IMR-90 (cell line): ENCODE data around the gene SHC1. TPM values are rescaled to one million over a fixed set of nuclear protein-coding genes. Genes with fewer than 3 reads are reported as not detected.
A peak's percentile ranks its signal among the peaks of the same experiment; 100 is the strongest.

Source experiments
- ATAC-seq: fragments of 200-7000 bp; cut with Tn5 transposase; 2 replicates; pipeline ENCODE4 v1.9.1; 2020; ENCODE audit warnings: low read depth, mild to moderate bottlenecking, moderate library complexity
- BruUV-seq: library from RNA; stranded (reverse); fragments of 400-500 nt; replicated peaks from 2 replicates; lab custom pipeline; 2021; lab: Mats Ljungman, UMichigan
- CTCF ChIA-PET: fragments of 300-600 bp; formaldehyde crosslinking; extraction: SDS; loops from one replicate; lab custom pipeline; 2021; ENCODE audit warnings: antibody characterized with exemption; lab: Yijun Ruan, JAX
- POLR2A ChIA-PET: fragments of 300-600 bp; sonication (Branson Sonifier 250); formaldehyde crosslinking; loops from one replicate; lab custom pipeline; 2022; ENCODE audit warnings: antibody characterized with exemption; ENCODE audit not compliant: unreplicated experiment; lab: Charles Lee
- DNase-seq: peaks from one replicate; pipeline ENCODE4 v3.0.0; 2013
- H2AFZ ChIP-seq: replicated peaks from 2 replicates; pipeline ENCODE3; 2013; ENCODE audit warnings: low read length, mild to moderate bottlenecking; ENCODE audit not compliant: poor library complexity
- H2AK5ac ChIP-seq: 2 replicates; pipeline ENCODE4 v1.6.1; 2013; ENCODE audit warnings: low read depth, low read length, inconsistent platforms
- H2AK9ac ChIP-seq: replicated peaks from 2 replicates; pipeline ENCODE3; 2013; ENCODE audit warnings: mild to moderate bottlenecking, low read depth, low read length, moderate library complexity; ENCODE audit not compliant: poor library complexity
- H2BK120ac ChIP-seq: 2 replicates; pipeline ENCODE4 v1.6.1; 2013; ENCODE audit warnings: low read depth, low read length, inconsistent platforms
- H2BK15ac ChIP-seq: 3 replicates; pipeline ENCODE4 v1.6.1; 2013; ENCODE audit warnings: low read depth, low read length, inconsistent platforms
- H2BK20ac ChIP-seq: 2 replicates; pipeline ENCODE4 v1.6.1; 2013; ENCODE audit warnings: low read depth, mild to moderate bottlenecking, inconsistent platforms, low read length, moderate library complexity
- H2BK5ac ChIP-seq: 2 replicates; pipeline ENCODE4 v1.6.1; 2013; ENCODE audit warnings: mild to moderate bottlenecking, low read depth, low read length, inconsistent platforms; ENCODE audit not compliant: poor library complexity, severe bottlenecking
- H3K14ac ChIP-seq: replicated peaks from 2 replicates; pipeline ENCODE4 v1.6.1; 2013; ENCODE audit warnings: low read depth, low read length, inconsistent platforms
- H3K18ac ChIP-seq: 2 replicates; pipeline ENCODE4 v1.6.1; 2013; ENCODE audit warnings: low read depth, low read length, control low read depth
- H3K23ac ChIP-seq: 2 replicates; pipeline ENCODE4 v1.6.1; 2013; ENCODE audit warnings: low read depth, low read length, inconsistent platforms
- H3K27ac ChIP-seq: 2 replicates; pipeline ENCODE4 v1.5.1; 2013; ENCODE audit warnings: mild to moderate bottlenecking, control low read depth, low read length; ENCODE audit not compliant: insufficient read depth
- H3K27me3 ChIP-seq: 2 replicates; pipeline ENCODE4 v1.6.1; 2013; ENCODE audit warnings: low read length; ENCODE audit not compliant: control insufficient read depth, insufficient read depth
- H3K36me3 ChIP-seq: 2 replicates; pipeline ENCODE4 v1.6.1; 2013; ENCODE audit warnings: low read length, mixed read lengths; ENCODE audit not compliant: control insufficient read depth, insufficient read depth
- H3K4ac ChIP-seq: 2 replicates; pipeline ENCODE4 v1.6.1; 2013; ENCODE audit warnings: low read depth, low read length, inconsistent platforms
- H3K4me1 ChIP-seq: 2 replicates; pipeline ENCODE4 v1.6.1; 2013; ENCODE audit warnings: low read length, mixed read lengths; ENCODE audit not compliant: control insufficient read depth, insufficient read depth
- H3K4me2 ChIP-seq: 2 replicates; pipeline ENCODE4 v1.6.1; 2013; ENCODE audit warnings: low read depth, mild to moderate bottlenecking, control low read depth, low read length, moderate library complexity
- H3K4me3 ChIP-seq: 2 replicates; pipeline ENCODE4 v1.5.1; 2013; ENCODE audit warnings: low read depth, mild to moderate bottlenecking, control low read depth, low read length, moderate library complexity; ENCODE audit not compliant: insufficient read depth
- H3K56ac ChIP-seq: 2 replicates; pipeline ENCODE4 v1.6.1; 2013; ENCODE audit warnings: low read length, inconsistent platforms; ENCODE audit not compliant: insufficient read depth; ENCODE audit errors: extremely low read depth
- H3K79me1 ChIP-seq, 2 experiments: 2 replicates each; pipeline ENCODE4 v1.6.1; 2013; ENCODE audit warnings: low read length in 2 of 2, inconsistent platforms in 1 of 2, low read depth in 1 of 2
- H3K9ac ChIP-seq: 2 replicates; pipeline ENCODE4 v1.6.1; 2013; ENCODE audit warnings: low read depth, low read length, control low read depth
- H3K9me1 ChIP-seq: 2 replicates; pipeline ENCODE4 v1.6.1; 2013; ENCODE audit warnings: low read length, inconsistent platforms; ENCODE audit not compliant: insufficient read depth
- H3K9me3 ChIP-seq: 2 replicates; pipeline ENCODE4 v1.6.1; 2013; ENCODE audit warnings: low read length; ENCODE audit not compliant: control insufficient read depth, insufficient read depth
- H4K20me1 ChIP-seq: 2 replicates; pipeline ENCODE4 v1.6.1; 2013; ENCODE audit warnings: low read length, inconsistent platforms; ENCODE audit not compliant: insufficient read depth
- H4K5ac ChIP-seq: 2 replicates; pipeline ENCODE4 v1.6.1; 2013; ENCODE audit warnings: mild to moderate bottlenecking, low read depth, low read length, control low read depth
- H4K8ac ChIP-seq, 2 experiments: 2 replicates each; pipeline ENCODE4 v1.6.1; 2013; ENCODE audit warnings: low read depth in 2 of 2, low read length in 2 of 2, control low read depth in 1 of 2, inconsistent platforms in 1 of 2
- H4K91ac ChIP-seq: 2 replicates; pipeline ENCODE4 v1.6.1; 2013; ENCODE audit warnings: low read depth, low read length, inconsistent platforms; ENCODE audit not compliant: insufficient read depth
- CEBPB ChIP-seq: IDR thresholded peaks from 2 replicates; pipeline ENCODE4 v1.6.1; 2012; ENCODE audit warnings: low read depth, low read length, improper control_type of control experiment
- CTCF ChIP-seq: conservative IDR thresholded peaks from 2 replicates; pipeline ENCODE4 v1.5.1; 2012; ENCODE audit warnings: mild to moderate bottlenecking, low read depth, low read length, improper control_type of control experiment
- FOS ChIP-seq: fragments of 150-350 bp; IDR thresholded peaks from 2 replicates; pipeline ENCODE4 v1.6.1; 2016; ENCODE audit warnings: low read depth, low read length
- MAFK ChIP-seq: IDR thresholded peaks from 2 replicates; pipeline ENCODE4 v1.6.1; 2012; ENCODE audit warnings: low read depth, low read length, improper control_type of control experiment
- MAZ ChIP-seq: IDR thresholded peaks from 2 replicates; pipeline ENCODE4 v1.6.1; 2012; ENCODE audit warnings: low read depth, mild to moderate bottlenecking, low read length, improper control_type of control experiment, moderate library complexity, borderline replicate concordance
- MXI1 ChIP-seq: IDR thresholded peaks from 2 replicates; pipeline ENCODE4 v1.6.1; 2012; ENCODE audit warnings: low read depth, mild to moderate bottlenecking, low read length, moderate library complexity, borderline replicate concordance
- NFE2L2 ChIP-seq: fragments of 150-350 bp; IDR thresholded peaks from 2 replicates; pipeline ENCODE4 v1.6.1; 2016; ENCODE audit warnings: low read depth, mild to moderate bottlenecking, low read length
- POLR2A ChIP-seq: IDR thresholded peaks from 2 replicates; pipeline ENCODE4 v1.6.1; 2012; ENCODE audit warnings: mild to moderate bottlenecking, low read depth, low read length
- RCOR1 ChIP-seq: IDR thresholded peaks from 2 replicates; pipeline ENCODE4 v1.6.1; 2012; ENCODE audit warnings: mild to moderate bottlenecking, low read length, improper control_type of control experiment; ENCODE audit not compliant: insufficient replicate concordance
- RFX5 ChIP-seq: IDR thresholded peaks from 2 replicates; pipeline ENCODE4 v1.8.0; 2012; ENCODE audit warnings: low read depth, mild to moderate bottlenecking, low read length, moderate library complexity
- SMC3 ChIP-seq: fragments of 150-350 bp; IDR thresholded peaks from 2 replicates; pipeline ENCODE4 v1.6.1; 2016; ENCODE audit warnings: low read depth, mild to moderate bottlenecking, antibody characterized with exemption, low read length, moderate library complexity
- WGBS, 2 experiments: methylation state at CpG; one replicate each; pipeline versions ENCODE4 v1.1.5 to v1.1.7; 2013; ENCODE audit warnings: missing lambda C conversion rate in 2 of 2; ENCODE audit not compliant: insufficient read length in 1 of 2; ENCODE audit errors: extremely low coverage in 2 of 2; 5-methylcytosine and 5-hydroxymethylcytosine counted together
- dilution Hi-C: fragments of 300-500 bp; cut with HindIII; formaldehyde crosslinking; loops from one replicate; pipeline ENCODE4 v1.14.3; 2018; ENCODE audit warnings: low sequenced_read_pairs; ENCODE audit not compliant: unreplicated experiment
- in situ Hi-C: fragments of 300-500 bp; cut with MboI; formaldehyde crosslinking; loops from 3 replicates; pipeline ENCODE4 v1.14.3; 2019; ENCODE audit warnings: low sequenced_read_pairs, inconsistent platforms, mixed read lengths
- intact Hi-C: fragments of 100-400 bp; cut with micrococcal nuclease; formaldehyde crosslinking; loops from 2 replicates; pipeline ENCODE4 v1.10.0; 2022
- polyA plus RNA-seq, 3 experiments: library from polyadenylated mRNA; depleted of rRNA; stranded (reverse); fragments of >200 nt; gene quantifications; 2 replicates each; pipeline ENCODE4 v1.2.3, GENCODE V29; 2012; ENCODE audit warnings: low replicate concordance in 1 of 3
- total RNA-seq: library from RNA; depleted of rRNA; stranded (reverse); fragments of >200 nt; gene quantifications from 2 replicates; pipeline ENCODE4 v1.2.3, GENCODE V29; 2012
- TF ChIP-seq, protein P1 (sequence below): fragments of 150-350 bp; IDR thresholded peaks from 2 replicates; pipeline ENCODE4 v1.6.1; 2017; ENCODE audit warnings: mild to moderate bottlenecking, antibody characterized with exemption, low read length, low read depth

SHC1 gene
- total and polyA plus RNA-seq, 2 of the 4 experiments (the other 2 are of a cell fraction) = 352 to 355 TPM

DNA sequence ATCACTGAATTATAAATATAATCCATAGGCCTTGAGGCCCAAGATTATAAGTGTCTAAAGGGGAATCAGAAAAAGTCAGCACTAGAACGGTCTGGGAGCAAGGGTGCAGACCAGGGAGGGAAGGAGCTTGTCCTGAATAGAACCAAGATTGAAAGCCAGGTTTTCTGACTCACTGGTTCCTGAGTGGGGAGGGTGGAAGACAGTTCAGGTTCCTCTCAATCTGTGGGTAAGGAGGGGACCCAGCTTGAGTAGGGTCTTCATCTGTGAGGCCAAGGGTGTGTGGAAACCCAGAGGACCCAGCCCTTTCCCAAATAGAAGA is 23.7 kb upstream of the SHC1 start:
- Histone ChIP-seq H3K9me3 (no peaks in the 10 kb centered on the region), H2BK20ac (0 out of 2 replicates have a peak overlapping the region, but pooled peaks have one; percentile 8), H3K4me2 (no peak overlapping the region), H3K56ac (no peak overlapping the region), H4K8ac (no peak overlapping the region), H2AK5ac (no peak overlapping the region), H3K79me1 (peaks cover 8 to 18% of the 10 kb centered on the region in 2 experiments), H4K91ac (no peak overlapping the region), H3K4ac (no peak overlapping the region), H3K36me3 (peaks cover 12% of the 10 kb centered on the region), H3K9me1 (peaks cover 7% of the 10 kb centered on the region), H3K27me3 (no peaks in the 10 kb centered on the region), H4K20me1 (0 out of 2 replicates have a peak, but pooled peaks cover 3% of the 10 kb centered on the region), H2AFZ (no peak overlapping the region), H2BK5ac (no peak overlapping the region), H3K4me3 (no peak overlapping the region), H2BK15ac (no peak overlapping the region), H3K4me1 (peaks cover 6% of the 10 kb centered on the region), H3K23ac (no peak overlapping the region), H2BK120ac (no peak overlapping the region), H3K18ac (no peak overlapping the region), H4K5ac (no peak overlapping the region; the same call in 1 of the 2 replicates), H3K27ac (no peak overlapping the region), H2AK9ac (no peak overlapping the region), H3K9ac (no peak overlapping the region), H3K14ac (no peak overlapping the region)
- BruUV-seq = no TSS peak
- POLR2A ChIA-PET = no interaction called here
- in situ Hi-C loops (no loop called here), dilution Hi-C loops (no loop called here), intact Hi-C loops (no loop called here)
- CTCF ChIA-PET = interaction anchor here (0.6 to 1.3 kb wide), 3 partner anchors 21 to 633 kb away, joined by 3 to 4 read pairs (median 4); no protein-coding TSS in a partner anchor
- TF ChIP-seq FOS (no peak), MXI1 (no peak), CEBPB (no peak), NFE2L2 (no peak), CTCF (no peak), POLR2A (no peak), RCOR1 (no peak), MAFK (no peak), SMC3 (no peak), RFX5 (no peak), MAZ (no peak)
- TF ChIP-seq, protein P1, sequence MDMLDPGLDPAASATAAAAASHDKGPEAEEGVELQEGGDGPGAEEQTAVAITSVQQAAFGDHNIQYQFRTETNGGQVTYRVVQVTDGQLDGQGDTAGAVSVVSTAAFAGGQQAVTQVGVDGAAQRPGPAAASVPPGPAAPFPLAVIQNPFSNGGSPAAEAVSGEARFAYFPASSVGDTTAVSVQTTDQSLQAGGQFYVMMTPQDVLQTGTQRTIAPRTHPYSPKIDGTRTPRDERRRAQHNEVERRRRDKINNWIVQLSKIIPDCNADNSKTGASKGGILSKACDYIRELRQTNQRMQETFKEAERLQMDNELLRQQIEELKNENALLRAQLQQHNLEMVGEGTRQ = no peak
- DNase-seq = no peak
- WGBS, 2 experiments = 80% methylated on average over 1 of the region's 1 CpG; no CpG with 5 or more reads in 1 of the 2 experiments
- ATAC-seq = no peak
